Measurements from ENCODE around the gene CHID1.
A peak's percentile ranks its signal among the peaks of the same experiment; 100 is the strongest.

CHID1 gene

GRCh38 chr11:819129-819931 is 91.3 kb downstream of the CHID1 start:
- DNase-seq: peak; percentile 93

GRCh38 chr11:818396-819128 is 92.0 kb downstream of the CHID1 start, which contains the start of gene PNPLA2:
TSS of gene PNPLA2 (plus strand) at chr11:818914. CDS start at chr11:819719, 805 bp downstream.
- no peak for DNase-seq

Data from femur (tissue), 1 donor.